Choroid plexus epithelial cell (primary cell): ENCODE measurements around the gene CACNA1F.

Experiments
- DNase-seq: peaks from one replicate; pipeline ENCODE4 v3.0.0-alpha.2; 2010; ENCODE audit warnings: low read depth
- H3K4me3 ChIP-seq: 2 replicates; pipeline ENCODE4 v1.5.1; 2011; ENCODE audit warnings: low read depth, mild to moderate bottlenecking, control low read depth, low read length, moderate library complexity
- CTCF ChIP-seq: conservative IDR thresholded peaks from 2 replicates; pipeline ENCODE4 v1.5.1; 2011; ENCODE audit warnings: low read depth, mild to moderate bottlenecking, control low read depth, inconsistent platforms, low read length, moderate library complexity

CACNA1F gene

GRCh38 chrX:49266523-49267445, 33.6 kb upstream of the CACNA1F start:
- TF ChIP-seq CTCF: no peak
- no peak for DNase-seq
- no peak overlapping the region for H3K4me3 ChIP-seq

- no peak within 1 kb of the TSS for H3K4me3 ChIP-seq
- no peak for DNase-seq
- no peak for TF ChIP-seq CTCF
Measured at GRCh38 chrX:49264460-49264859, 31.3 kb upstream of the CACNA1F start, which contains the start of gene FOXP3. TSS of gene FOXP3 (minus strand) at chrX:49264710. CDS start at chrX:49258505, 6,205 bp downstream.

GRCh38 chrX:49263631-49264030, 30.5 kb upstream of the CACNA1F start:
- no peak for DNase-seq
- no peak overlapping the region for H3K4me3 ChIP-seq
- TF ChIP-seq CTCF: no peak

- no peak for DNase-seq
- no peak for TF ChIP-seq CTCF
- H3K4me3 ChIP-seq: no peak overlapping the region
Measured at GRCh38 chrX:49262603-49263002, 29.5 kb upstream of the CACNA1F start.

- TF ChIP-seq CTCF: no peak
- H3K4me3 ChIP-seq: no peak overlapping the region
- no peak for DNase-seq
Measured at GRCh38 chrX:49260221-49260985, 27.3 kb upstream of the CACNA1F start.

GRCh38 chrX:49258749-49259124, 25.6 kb upstream of the CACNA1F start:
- no peak for TF ChIP-seq CTCF
- DNase-seq: no peak
- no peak overlapping the region for H3K4me3 ChIP-seq
